SIG-M5 treated with dmso at 0.1 percent for 504 hours (cell line): ENCODE results near the gene SMIM3.
"Not testable (repeated sequence)": the region's sequence is repeated elsewhere in the genome, so short reads cannot be mapped to it uniquely, and the experiment has no call there.

Experiments used
- DNase-seq: peaks from one replicate; lab custom pipeline; 2025; ENCODE audit not compliant: unreplicated experiment; lab: John Stamatoyannopoulos, UW

Gene SMIM3, protein sequence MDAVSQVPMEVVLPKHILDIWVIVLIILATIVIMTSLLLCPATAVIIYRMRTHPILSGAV

DNA sequence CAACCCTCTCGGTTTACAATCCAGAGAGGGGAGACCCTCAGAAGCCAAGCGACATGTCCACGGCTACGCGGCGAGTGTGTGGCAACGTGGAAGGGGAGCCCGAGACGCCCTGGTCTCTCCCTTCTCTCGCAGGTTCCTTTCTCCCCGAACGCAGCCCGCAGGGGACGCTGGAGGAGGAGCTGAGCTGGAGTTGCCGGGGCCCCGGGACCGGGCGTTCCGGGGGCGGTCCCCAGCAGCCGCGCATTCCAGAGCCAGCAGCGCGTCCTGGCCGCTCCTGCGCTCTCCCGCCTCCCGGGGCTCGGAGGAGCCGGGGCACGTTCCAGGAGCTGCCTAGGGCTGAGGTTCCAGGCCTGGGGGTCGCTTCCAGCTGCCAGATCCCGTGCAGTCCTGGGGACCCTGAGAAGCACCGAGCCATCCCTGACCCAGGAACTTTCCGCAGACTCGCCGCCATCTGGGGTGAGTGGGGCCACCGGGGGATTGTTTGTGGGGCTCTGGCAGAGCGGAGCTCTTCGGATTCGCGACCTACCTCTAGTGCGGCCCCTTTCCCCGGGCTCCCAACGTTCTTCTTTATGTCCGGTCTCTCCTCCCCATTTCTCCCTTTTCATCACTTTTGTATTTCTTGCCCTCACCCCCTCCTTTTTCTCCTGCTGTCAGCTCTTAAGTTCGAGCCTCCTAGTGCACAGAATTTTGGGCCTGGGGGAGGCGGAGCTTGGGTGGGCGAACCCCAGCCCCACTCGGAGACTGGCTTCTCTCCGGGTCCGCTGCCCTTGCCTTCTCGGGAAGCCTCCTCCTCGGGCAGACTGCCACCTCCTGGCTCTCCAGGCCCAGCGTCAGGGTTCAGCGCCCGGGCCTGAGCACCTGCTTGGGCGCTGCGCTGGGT lies at the start of gene SMIM3:
SMIM3 (plus strand) TSS at position 241 of the 880 bp plus-strand sequence. CDS start 16,684 bp downstream, outside the sequence.
- peak; percentile 56 for DNase-seq

DNA sequence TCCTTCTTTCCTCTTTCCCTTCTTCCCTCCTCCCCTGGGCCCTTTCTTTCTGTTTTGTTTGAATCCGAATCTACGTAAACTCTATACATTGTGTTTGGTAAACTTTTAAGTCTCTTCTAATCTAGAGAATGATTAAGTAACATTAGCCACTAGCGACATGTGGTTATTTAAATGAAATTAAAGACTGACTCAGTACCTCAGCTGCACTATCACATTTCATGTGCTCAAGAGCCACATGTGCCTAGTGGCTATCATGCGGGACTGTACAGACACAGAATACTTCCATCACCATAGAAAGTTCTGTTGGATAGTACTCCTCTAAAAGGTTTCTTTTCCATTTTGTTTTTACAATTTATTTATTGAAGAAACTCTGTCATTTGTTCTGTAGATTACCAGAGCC lies 48.7 kb upstream of the SMIM3 start:
- DNase-seq, result no peak

DNA sequence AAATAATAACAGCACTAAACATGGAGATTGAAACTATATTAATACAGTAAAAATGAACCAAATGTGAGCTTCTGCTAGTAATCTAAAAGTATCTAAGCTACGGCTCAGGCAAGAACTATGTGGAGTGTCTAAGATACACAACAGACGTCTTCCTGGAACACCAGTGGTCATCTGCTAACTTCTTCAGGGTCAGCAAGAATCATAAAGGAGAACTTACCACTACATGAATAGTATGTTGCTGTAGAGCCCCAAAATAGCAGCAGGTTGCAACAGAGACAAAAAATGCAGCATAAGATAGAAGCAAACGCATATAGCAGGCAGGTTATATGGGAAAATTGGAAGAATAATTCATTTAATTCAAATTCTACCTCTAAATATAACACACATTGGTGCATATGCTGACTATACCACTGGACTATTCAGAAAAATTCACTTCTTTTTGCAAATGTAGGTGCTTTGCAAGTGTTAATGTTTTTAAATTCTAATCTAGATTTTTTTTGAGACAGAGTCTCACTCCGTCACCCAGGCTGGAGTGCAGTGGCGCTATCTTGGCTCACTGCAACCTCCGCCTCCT lies 46.8 kb upstream of the SMIM3 start:
- no peak for DNase-seq

DNA sequence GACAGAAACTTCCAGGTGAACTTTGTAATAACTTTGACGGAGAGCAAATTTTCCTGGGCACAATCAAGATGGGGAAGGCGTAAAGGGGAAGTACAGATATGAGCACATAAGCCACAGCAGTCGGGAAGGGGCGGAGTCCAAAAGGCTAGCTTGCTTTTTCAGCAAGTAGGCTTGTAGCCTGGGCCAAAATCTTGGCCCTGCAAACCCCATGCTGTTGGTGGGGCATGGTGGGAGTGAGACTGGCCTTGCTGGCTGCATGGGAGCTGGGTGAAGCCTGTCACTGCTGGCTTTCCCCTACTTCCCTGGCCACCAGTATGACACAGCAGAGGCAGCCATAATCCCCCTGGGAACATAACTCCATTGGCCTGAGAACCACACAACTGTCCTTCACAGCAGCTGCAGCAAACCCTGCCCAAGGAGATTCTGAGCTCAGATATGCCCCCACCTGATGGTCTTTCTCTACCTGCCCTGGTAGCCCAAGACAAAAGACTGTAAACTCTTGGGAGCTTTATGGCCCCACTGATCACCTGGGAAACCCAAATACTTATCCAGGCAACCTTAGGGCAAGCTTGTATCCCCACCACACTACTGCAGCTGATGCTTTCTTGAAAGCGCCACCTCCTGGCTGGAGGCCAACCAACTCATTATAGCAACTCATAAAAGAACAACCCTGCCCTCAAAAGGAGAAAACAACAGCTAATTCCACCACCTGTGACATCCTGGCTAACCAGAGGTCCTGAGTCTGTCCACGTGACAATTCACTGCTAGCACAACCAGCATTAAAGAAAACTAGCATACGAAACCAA lies 43.8 kb upstream of the SMIM3 start:
- peak; percentile 88 for DNase-seq

DNA sequence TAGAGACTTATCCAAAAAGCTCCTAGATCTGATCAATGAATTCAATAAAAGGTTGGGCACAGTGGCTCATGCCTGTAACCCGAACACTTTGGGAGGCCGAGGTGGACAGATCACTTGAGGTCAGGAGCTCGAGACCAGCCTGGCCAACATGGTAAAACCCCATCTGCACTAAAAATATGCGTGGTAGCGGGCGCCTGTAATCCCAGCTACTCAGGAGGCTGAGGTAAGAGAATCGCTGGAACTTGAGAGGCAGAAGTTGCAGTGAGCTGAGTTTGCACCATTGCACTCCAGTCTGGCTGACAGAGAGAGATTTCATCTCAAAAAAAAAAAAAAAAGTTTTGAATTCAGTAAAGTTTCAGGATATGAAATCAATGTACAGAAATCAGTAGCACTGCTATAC lies 39.7 kb upstream of the SMIM3 start:
- no peak for DNase-seq

DNA sequence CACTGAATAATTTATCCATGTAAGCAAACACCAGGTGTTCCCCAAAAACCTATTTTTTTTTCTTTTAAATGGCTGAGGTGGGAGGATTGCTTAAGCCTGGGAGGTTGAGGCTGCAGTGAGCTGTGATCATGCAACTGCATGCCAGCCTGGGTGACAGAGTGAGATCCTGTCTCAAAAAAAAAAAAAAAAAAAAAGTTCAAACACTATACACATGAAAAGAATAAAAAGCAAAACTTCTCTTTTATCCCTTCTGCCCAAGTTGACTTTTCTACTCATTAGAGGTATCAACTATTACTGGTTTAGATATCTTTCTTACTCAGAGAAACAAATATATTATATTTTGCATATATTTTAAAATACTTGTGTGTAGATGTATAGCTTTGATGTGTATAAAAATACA lies 37.6 kb upstream of the SMIM3 start:
- DNase-seq, result no peak

DNA sequence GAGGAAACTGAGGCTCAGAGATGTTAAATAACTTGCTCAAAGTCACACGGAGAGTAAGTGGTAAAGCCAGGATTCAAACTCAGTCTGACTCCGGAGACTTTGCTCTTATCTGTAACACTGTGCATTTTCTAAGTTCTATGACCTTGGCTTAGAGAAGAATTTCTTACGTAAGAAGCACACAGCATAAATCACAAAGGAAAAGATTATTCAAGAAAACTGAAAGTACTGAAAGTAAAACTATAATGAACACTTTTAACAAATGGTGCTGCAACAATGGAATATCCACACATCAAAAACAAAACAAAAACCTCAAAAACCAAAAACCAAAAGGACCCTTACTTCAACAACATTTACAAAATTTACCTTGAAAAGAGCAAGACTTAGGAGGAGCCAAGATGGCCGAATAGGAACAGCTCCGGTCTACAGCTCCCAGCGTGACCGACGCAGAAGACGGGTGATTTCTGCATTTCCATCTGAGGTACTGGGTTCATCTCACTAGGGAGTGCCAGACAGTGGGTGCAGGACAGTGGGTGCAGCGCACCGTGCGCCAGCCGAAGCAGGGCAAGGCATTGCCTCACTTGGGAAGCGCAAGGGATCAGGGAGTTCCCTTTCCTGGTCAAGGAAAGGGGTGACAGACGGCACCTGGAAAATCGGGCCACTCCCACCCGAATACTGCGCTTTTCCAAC lies 36.0 kb upstream of the SMIM3 start:
- not testable (repeated sequence) for DNase-seq

DNA sequence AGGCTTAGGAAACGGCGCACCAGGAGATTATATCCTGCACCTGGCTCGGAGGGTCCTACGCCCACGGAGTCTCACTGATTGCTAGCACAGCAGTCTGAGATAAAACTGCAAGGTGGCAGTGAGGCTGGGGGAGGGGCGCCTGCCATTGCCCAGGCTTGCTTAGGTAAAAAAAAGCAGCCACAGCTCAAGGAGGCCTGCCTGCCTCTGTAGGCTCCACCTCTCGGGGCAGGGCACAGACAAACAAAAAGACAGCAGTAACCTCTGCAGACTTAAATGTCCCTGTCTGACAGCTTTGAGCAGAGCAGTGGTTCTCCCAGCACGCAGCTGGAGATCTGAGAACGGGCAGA lies 35.4 kb upstream of the SMIM3 start:
- DNase-seq, result not testable (repeated sequence)

DNA sequence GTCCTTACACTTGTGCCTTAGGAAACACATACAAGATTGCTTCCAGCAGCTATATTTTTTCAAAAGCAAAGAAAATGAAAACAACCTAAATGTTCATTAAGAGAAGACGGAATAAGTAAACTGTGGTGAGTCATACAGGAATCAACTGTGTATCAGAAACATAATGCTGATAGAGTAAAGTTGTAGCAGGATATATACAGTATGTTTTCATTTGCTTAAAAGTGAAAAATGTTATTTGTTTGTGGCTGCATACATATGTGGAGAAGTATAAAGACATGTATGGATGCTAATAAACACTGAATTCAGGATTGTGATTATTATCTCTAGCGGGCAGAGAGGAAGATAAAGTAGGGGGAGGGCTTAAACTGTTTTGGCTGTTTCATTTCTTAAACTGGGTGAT lies 28.1 kb upstream of the SMIM3 start:
- DNase-seq, result no peak

DNA sequence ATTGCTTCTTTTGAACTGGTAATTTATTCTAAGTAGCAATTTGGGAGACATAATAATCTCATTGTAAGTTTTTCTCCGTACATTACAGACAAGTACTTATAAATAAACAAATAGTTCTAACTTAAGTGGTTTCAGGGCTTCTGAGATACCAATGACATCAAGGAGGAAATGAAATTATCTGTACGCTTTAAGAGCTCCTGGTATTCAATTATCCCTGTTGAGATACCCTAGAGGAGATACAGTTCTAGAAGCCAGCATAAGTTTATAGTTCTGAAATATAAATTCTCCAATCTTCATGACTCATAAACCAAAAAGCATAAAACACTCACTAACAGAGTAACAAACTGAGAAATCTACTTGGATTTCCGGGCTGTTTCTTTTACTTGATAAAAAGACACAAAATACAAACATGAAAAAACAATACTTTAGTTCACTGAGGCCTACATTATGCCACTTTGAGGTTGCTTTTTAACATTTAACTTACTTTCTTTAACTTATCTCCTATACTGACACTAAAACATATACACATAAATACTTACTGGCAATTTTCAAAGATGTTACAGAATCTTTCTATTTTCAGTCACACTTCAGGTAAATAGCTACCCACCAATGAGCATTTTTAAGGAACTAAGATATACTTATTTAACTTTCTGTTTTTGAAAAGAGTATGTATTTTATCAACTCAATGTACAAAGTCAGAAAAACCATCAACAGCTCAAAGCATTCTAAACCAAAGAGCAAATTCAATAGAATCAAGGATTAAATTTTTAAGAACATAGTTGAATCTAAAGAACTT lies 27.3 kb upstream of the SMIM3 start:
- no peak for DNase-seq

DNA sequence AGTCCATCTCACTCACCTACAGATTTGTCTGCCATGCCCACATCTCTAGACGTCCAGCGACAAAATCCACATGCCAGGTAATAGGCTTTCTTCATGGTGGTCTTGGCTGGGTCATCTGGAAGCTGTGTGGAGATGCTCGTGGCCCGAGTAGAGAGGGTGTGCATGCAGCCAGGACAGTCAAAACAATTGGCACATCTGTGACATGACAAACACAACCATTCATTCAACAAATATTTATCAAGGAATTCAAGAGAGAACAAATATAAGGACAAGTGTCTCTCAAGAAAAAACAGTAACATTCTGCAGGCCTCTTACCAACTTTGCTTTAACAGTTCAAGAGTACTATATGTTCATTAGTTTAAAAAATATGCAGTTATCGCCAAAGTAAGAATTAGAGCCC lies 25.1 kb upstream of the SMIM3 start:
- no peak for DNase-seq

DNA sequence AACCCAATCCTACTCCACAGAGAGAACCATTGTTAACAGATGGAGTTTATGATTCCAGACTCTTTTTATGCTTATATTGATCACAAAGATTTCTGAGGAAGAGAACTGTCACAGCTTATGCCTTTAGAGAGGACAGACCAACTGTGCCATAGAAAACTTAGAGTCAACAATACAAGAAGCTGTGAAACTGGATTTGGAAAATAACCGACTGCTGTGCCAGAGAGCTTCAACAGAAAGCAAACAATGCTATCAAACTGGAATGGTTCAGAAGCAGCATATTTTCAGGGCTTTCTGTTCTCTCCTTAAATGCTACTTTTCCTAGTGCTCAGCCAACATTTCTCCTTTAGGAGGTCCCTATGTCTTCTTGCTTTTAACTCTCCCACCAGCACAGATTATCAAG lies 24.7 kb upstream of the SMIM3 start:
- DNase-seq, result no peak

DNA sequence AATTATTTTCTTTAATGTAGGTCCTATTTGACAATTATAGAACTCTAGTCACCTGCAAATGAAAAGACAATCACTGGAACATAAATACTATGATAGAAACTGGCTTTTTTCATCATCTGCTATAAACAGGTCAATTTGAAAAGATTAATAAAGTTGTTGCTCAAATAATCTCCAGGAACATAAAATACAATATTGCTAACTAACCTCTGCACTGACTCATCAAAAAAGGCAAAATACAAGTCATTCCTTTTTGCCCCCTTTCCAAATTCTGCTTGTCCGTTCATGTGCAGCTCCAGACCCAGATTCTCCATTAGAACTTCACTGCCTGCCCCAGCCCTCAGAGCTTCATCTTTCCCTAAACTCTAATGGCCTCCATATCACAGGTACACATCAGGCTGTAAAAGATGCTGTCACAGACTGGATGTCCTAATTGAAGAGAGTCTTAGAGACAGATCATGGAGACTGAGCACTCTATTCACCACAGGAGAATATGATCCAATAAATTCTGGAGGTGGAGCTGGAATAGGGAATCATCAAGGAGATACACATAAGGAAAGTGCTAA lies 21.4 kb upstream of the SMIM3 start:
- no peak for DNase-seq

DNA sequence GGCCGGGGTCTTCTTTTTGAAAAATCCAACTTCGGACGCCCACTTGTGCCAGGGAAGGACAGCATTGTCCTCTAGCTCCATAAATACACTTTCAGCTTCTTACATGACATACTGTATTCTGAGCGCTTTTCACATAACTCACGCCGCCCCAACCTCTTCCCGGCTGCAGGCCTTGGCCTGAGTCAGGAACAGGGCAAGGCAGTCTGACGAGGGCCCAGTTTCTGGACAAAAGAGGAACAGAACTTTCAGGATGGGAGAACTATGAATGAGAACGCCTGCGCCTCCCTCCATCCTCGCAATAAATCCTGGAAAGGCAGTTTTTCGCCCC lies 20.4 kb upstream of the SMIM3 start:
- DNase-seq, result no peak

DNA sequence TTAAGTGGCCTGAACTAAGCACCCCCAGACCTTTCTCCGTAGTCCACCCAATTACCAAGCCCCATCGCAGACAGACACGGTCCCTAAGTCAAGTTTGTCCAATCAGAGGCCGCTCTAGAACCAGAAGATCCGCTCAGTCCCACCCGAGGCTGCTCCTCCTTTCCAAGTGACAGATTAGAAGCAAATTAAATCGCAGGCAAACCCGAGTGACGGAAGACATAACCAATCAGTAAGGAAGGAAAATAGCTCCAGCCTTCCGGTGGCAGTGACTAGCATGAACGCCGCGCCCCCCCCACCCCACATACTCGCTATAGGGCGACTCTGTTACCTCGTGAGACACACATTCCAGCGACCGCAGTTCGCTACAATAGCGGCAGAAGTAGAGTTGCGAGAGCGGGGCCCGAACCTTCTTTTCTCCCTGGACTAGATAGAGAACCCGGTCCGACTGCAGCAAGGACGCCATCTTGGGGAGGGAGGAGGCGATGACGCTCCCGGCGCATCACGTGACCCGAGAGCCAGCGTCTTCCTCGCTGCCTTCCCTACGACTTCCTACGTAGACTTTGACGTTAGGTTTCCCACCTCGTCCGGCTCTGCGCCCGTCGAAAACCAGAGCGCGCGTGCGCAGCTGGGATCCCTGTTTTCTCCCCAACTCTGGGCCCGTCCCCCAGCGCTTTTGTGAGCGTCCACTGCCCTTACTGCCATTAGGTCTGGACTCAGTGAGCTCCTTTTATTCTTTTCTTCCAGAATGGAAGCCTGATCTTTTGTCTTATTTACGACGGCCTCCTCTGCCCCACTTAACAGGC lies 19.8 kb upstream of the SMIM3 start, which contains the start of gene DCTN4:
DCTN4 (minus strand) TSS at position 487 of the 803 bp plus-strand sequence; CDS start at position 463, 24 bp downstream.
- peak; percentile 100 for DNase-seq

DNA sequence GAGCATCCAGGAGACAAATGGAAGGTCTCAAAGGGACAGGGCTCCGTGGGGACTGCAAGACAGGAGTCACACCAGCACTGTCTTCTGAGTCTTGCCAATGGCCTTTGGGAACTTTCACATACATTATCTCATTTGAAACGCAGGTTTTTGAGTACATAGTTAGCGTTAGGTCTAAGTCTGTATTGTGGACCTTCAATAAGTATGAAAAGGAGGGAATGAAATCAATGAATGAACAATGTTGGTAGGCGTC lies 19.3 kb upstream of the SMIM3 start:
- no peak for DNase-seq

DNA sequence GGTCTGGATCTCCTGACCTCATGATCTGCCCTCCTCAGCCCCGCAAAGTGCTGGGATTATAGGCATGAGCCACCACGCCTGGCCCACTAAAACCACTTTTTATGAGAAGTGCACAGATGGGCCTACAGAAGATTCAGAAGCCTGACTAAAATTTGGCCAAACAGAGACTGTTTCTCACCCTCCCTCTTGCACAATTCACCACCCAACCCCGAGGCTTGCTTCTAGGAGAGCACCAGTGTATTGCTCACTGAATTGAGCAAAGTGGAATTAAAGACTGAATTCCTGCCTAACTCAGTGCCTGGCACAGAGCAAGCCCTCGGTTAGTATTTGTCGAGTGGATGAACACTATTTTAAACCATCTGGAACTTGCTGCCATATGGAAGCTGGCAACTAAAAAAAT lies 16.3 kb upstream of the SMIM3 start:
- peak; percentile 93 for DNase-seq

DNA sequence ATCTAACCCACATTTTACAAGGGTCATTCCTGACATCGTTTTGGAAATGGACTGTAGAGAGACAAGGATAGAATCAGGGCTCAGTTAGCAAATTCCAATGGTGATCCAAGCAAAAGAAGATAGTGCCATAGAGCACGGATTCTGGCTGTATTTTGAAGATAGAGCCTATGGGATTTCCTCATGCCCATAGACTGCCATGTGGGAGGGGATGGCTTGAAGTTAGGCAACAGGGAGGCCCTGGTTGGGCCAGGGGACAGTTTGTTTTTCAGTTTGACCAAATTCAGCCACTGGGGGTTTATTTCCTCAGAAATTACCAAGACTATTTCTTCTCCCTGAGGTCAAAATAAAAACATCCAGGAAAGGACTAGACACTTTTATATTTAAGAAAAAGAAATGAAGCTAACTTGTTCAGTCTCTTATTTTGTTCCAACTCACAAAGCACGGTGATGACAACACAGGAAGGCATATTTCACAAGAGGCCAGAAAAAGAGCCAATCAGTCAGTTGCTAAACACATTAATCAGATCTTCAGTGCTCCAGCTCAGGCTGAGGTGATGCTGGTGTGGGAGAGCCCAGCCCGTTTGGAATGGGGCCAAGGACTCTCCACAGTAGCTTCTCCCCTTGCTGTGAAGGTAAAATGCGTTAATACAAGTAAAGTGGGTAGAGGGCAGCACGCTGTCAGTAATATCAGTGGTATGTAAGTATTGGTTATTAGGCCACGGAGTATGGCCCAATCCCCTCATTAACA lies 15.4 kb upstream of the SMIM3 start:
- peak; percentile 98 for DNase-seq

DNA sequence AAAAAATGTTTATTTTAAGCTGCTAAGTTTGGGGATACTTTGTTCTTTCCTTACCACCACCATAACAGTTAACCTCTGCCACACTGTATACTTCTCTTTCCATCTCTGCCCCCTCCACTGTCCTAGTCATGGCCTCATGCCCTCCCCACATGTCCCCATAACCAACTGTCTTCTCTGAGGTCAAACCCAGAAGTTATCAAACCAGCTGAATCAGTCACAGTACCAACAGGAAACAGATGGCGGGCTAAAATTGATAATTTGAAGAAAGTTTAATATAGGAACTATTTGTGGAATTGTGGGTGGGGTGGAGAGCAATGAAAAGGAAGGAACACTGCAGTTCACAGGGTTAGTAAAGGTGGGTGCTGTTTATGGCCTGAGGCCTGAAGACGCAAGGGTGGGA lies 14.0 kb upstream of the SMIM3 start:
- DNase-seq, result peak; percentile 95
